ENCODE measurements around the gene GGA2. TPM values are rescaled to one million over a fixed set of nuclear protein-coding genes. Genes with fewer than 3 reads are reported as not detected.

Gene GGA2
- total RNA-seq, 1 experiment from 2014 or later = 85.1 TPM

GRCh38 chr16:23496821-23497542, 13.3 kb downstream of the GGA2 start:
- TSS peak; percentile 10 for BruUV-seq (replicated peaks)
- Histone ChIP-seq H3K9me3 (ENCODE audit: insufficient read depth, low read depth) (no peaks in the 10 kb centered on the region), H3K27ac (no peak overlapping the region), H3K4me2 (no peak overlapping the region), H3F3A (ENCODE audit: insufficient read depth, low read depth) (peaks cover 5% of the 10 kb centered on the region; the same call in 1 of the 2 replicates), H4K20me1 (ENCODE audit: insufficient read depth) (peaks cover 13% of the 10 kb centered on the region; the same call in 1 of the 2 replicates), H3K79me2 (ENCODE audit: low read depth) (peaks cover 30% of the 10 kb centered on the region), H3K9me2 (ENCODE audit: insufficient read depth) (no peaks in the 10 kb centered on the region), H3K4me3 (no peak overlapping the region), H3K36me3 (ENCODE audit: low read depth) (peaks cover 7% of the 10 kb centered on the region; the same call in 1 of the 2 replicates), H3K27me3 (ENCODE audit: insufficient read depth, low read depth) (no peaks in the 10 kb centered on the region), H2AFZ (no peak overlapping the region), H3K4me1 (replicated peaks; ENCODE audit: insufficient read depth) (no peaks in the 10 kb centered on the region)
- ChIA-PET CTCF (interaction anchor here (0.6 kb wide), 1 partner anchor 12 kb away, joined by 4 read pairs; no protein-coding TSS in a partner anchor), POLR2A (ENCODE audit: unreplicated experiment) (interaction anchor here (0.6 kb wide), 1 partner anchor 13 kb away, joined by 4 read pairs; no protein-coding TSS in a partner anchor)
- intact Hi-C loops (cut with micrococcal nuclease; ENCODE audit: unreplicated experiment) = no loop called here
- DNase-seq = peak in 1 of 2 experiments; percentile 38
- TF ChIP-seq, protein P1, sequence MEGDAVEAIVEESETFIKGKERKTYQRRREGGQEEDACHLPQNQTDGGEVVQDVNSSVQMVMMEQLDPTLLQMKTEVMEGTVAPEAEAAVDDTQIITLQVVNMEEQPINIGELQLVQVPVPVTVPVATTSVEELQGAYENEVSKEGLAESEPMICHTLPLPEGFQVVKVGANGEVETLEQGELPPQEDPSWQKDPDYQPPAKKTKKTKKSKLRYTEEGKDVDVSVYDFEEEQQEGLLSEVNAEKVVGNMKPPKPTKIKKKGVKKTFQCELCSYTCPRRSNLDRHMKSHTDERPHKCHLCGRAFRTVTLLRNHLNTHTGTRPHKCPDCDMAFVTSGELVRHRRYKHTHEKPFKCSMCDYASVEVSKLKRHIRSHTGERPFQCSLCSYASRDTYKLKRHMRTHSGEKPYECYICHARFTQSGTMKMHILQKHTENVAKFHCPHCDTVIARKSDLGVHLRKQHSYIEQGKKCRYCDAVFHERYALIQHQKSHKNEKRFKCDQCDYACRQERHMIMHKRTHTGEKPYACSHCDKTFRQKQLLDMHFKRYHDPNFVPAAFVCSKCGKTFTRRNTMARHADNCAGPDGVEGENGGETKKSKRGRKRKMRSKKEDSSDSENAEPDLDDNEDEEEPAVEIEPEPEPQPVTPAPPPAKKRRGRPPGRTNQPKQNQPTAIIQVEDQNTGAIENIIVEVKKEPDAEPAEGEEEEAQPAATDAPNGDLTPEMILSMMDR (conservative IDR thresholded peaks at IDR 0.05) = no peak
- no peak for TF ChIP-seq EZH2 (IDR thresholded peaks at IDR 0.05; ENCODE audit: low read depth)

- CTCF ChIA-PET = interaction anchor here (0.5 to 0.7 kb wide), 2 partner anchors 12 to 1544 kb away, joined by 3 to 11 read pairs; no protein-coding TSS in a partner anchor
- Histone ChIP-seq H4K20me1 (ENCODE audit: insufficient read depth) (0 out of 2 replicates have a peak, but pooled peaks cover 10% of the 10 kb centered on the region), H3F3A (ENCODE audit: insufficient read depth, low read depth) (peaks cover 5% of the 10 kb centered on the region; the same call in 1 of the 2 replicates), H3K4me3 (no peak overlapping the region), H3K27ac (no peak overlapping the region), H3K79me2 (ENCODE audit: low read depth) (peaks cover 17% of the 10 kb centered on the region; the same call in 1 of the 2 replicates), H3K9me3 (ENCODE audit: insufficient read depth, low read depth) (no peaks in the 10 kb centered on the region), H3K4me2 (no peak overlapping the region), H3K36me3 (ENCODE audit: low read depth) (peaks cover 7% of the 10 kb centered on the region; the same call in 1 of the 2 replicates), H2AFZ (no peak overlapping the region), H3K27me3 (ENCODE audit: insufficient read depth, low read depth) (no peaks in the 10 kb centered on the region), H3K9me2 (ENCODE audit: insufficient read depth) (no peaks in the 10 kb centered on the region), H3K4me1 (replicated peaks; ENCODE audit: insufficient read depth) (no peaks in the 10 kb centered on the region)
- DNase-seq = no peak
- POLR2A ChIA-PET (ENCODE audit: unreplicated experiment) = interaction anchor here (0.7 kb wide), 1 partner anchor 1994 kb away, joined by 4 read pairs; no protein-coding TSS in a partner anchor
- intact Hi-C loops (cut with micrococcal nuclease; ENCODE audit: unreplicated experiment) = no loop called here
- TF ChIP-seq EZH2 (IDR thresholded peaks at IDR 0.05; ENCODE audit: low read depth) = no peak
- TF ChIP-seq, protein P1 (conservative IDR thresholded peaks at IDR 0.05) = no peak
- no TSS peak for BruUV-seq (replicated peaks)
These were observed 14.6 kb downstream of the GGA2 start for GRCh38 chr16:23495671-23496070.

DNA sequence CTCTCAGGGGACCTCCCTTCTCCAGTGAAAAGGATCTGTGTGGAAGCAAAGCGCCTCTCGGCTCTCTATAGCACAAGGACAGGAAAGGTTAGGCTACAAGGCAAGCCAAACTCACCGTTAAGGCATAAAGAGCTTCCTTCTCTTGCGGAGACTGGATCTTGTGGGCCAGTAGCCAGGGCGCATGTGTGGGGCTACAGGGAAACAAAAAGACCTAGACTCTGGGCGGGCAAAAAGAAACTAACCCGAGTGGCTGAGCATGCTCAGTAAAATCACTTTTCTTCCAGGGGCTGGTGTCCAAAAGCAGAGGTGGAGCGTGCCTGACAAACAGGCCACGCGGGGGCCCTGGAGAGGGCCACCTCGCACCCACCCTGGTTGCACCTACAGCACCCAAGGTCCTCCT, 16.1 kb downstream of the GGA2 start:
- intact Hi-C loops (cut with micrococcal nuclease; ENCODE audit: unreplicated experiment) = no loop called here
- no peak overlapping the region for H3K27ac ChIP-seq

More for the DNA sequence above, 16.1 kb downstream of the GGA2 start:
- peaks cover 5% of the 10 kb centered on the region; the same call in 1 of the 2 replicates for H3F3A ChIP-seq (ENCODE audit: insufficient read depth, low read depth)
- POLR2A ChIA-PET (ENCODE audit: unreplicated experiment) = no interaction called here
- peaks cover 9% of the 10 kb centered on the region; the same call in 1 of the 2 replicates for H3K79me2 ChIP-seq (ENCODE audit: low read depth)
- H3K9me2 ChIP-seq (ENCODE audit: insufficient read depth) = no peaks in the 10 kb centered on the region
- CTCF ChIA-PET = no interaction called here
- H3K9me3 ChIP-seq (ENCODE audit: insufficient read depth, low read depth) = no peaks in the 10 kb centered on the region
- 0 out of 2 replicates have a peak, but pooled peaks cover 8% of the 10 kb centered on the region for H4K20me1 ChIP-seq (ENCODE audit: insufficient read depth)
- H3K27me3 ChIP-seq (ENCODE audit: insufficient read depth, low read depth) = no peaks in the 10 kb centered on the region
- no peak for DNase-seq
- H3K4me3 ChIP-seq = no peak overlapping the region
- H3K36me3 ChIP-seq (ENCODE audit: low read depth) = peaks cover 7% of the 10 kb centered on the region; the same call in 1 of the 2 replicates
- no peak overlapping the region for H3K4me2 ChIP-seq
- H2AFZ ChIP-seq = no peak overlapping the region
- TF ChIP-seq, protein P1 (conservative IDR thresholded peaks at IDR 0.05) = no peak
- no peak for TF ChIP-seq EZH2 (IDR thresholded peaks at IDR 0.05; ENCODE audit: low read depth)
- no peaks in the 10 kb centered on the region for H3K4me1 ChIP-seq (replicated peaks; ENCODE audit: insufficient read depth)
- no TSS peak for BruUV-seq (replicated peaks)
